Kidney epithelial cell (primary cell): Measurements from ENCODE around the gene MACROD2. TPM values are rescaled to one million over a fixed set of nuclear protein-coding genes. Genes with fewer than 3 reads are reported as not detected.

Experiments used
- DNase-seq: peaks from one replicate; pipeline ENCODE4 v3.0.0-alpha.2; 2010; ENCODE audit warnings: low read depth
- H3K27me3 ChIP-seq: 2 replicates; pipeline ENCODE4 v1.6.0; 2011; ENCODE audit warnings: low read length; ENCODE audit not compliant: control insufficient read depth, insufficient read depth
- H3K36me3 ChIP-seq: 2 replicates; pipeline ENCODE4 v1.5.1; 2011; ENCODE audit warnings: low read length; ENCODE audit not compliant: control insufficient read depth, insufficient read depth
- H3K4me3 ChIP-seq: 2 replicates; pipeline ENCODE4 v1.5.1; 2011; ENCODE audit warnings: low read depth, mild to moderate bottlenecking, control low read depth, low read length
- CTCF ChIP-seq: IDR thresholded peaks from 2 replicates; pipeline ENCODE4 v1.5.1; 2011; ENCODE audit warnings: mild to moderate bottlenecking, moderate library complexity, low read length, control low read depth, inconsistent platforms; ENCODE audit not compliant: insufficient read depth, poor library complexity, severe bottlenecking
- total RNA-seq: library from RNA; depleted of rRNA; stranded (reverse); fragments of >200 nt; gene quantifications from 2 replicates; pipeline ENCODE4 v1.2.3, GENCODE V29; 2015

Gene MACROD2
- total RNA-seq, 1 donor from 2014 or later = 0.79 TPM

- H3K27me3 ChIP-seq = no peaks in the 10 kb centered on the region
- no peak for TF ChIP-seq CTCF
- no peak overlapping the region for H3K4me3 ChIP-seq
- DNase-seq = no peak
- no peaks in the 10 kb centered on the region for H3K36me3 ChIP-seq
These were observed 585.2 kb downstream of the MACROD2 start for GRCh38 chr20:14580418-14581074.

DNA sequence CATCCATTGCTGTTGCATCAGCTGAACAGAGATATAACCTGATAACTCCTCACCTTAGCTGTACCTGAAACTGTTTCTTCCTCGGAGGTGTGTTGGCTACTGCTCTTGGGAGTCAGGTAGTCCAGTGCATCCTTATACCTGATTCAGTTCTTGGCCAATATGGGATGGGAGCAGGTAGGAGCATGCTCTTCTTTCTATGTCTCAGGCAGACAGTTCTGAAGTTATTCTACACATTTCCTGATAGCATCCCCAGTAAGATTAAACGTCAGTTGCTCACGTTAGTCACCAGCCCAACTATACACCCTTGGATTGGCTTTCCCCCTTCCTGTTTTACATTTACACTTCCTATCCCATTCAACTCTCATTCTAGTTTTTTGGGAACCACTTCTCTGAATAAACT is 586.4 kb downstream of the MACROD2 start:
- no peak for TF ChIP-seq CTCF
- Histone ChIP-seq H3K27me3 (no peaks in the 10 kb centered on the region), H3K4me3 (no peak overlapping the region), H3K36me3 (no peaks in the 10 kb centered on the region)
- DNase-seq = no peak

- H3K27me3 ChIP-seq = no peaks in the 10 kb centered on the region
- no peaks in the 10 kb centered on the region for H3K36me3 ChIP-seq
- no peak for DNase-seq
- no peak overlapping the region for H3K4me3 ChIP-seq
- TF ChIP-seq CTCF = no peak
These were observed 587.5 kb downstream of the MACROD2 start for GRCh38 chr20:14582855-14583254.

DNA sequence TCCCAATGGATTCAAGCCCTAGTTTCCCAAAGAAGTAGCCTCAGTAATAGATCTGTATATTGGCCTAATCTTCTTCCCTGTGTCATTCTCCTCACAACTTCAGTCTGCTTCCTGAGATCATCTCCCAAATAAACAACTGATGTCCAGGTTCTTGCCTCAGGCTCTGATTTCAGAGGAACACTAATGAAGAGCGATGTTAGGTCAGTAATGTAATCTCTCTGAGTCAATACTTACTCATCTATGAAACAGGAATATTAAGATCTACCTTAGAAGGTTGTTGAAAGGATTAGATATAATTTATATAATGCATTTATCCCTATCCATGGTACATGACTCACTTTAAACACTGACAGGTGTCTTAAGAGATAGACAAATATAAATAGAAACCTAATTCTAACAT is 588.1 kb downstream of the MACROD2 start:
- TF ChIP-seq CTCF = no peak
- no peak overlapping the region for H3K4me3 ChIP-seq
- H3K36me3 ChIP-seq = no peaks in the 10 kb centered on the region
- no peak for DNase-seq
- H3K27me3 ChIP-seq = no peaks in the 10 kb centered on the region

- Histone ChIP-seq H3K27me3 (no peaks in the 10 kb centered on the region), H3K4me3 (no peak overlapping the region), H3K36me3 (no peaks in the 10 kb centered on the region)
- DNase-seq = no peak
- no peak for TF ChIP-seq CTCF
These were observed 594.1 kb downstream of the MACROD2 start for GRCh38 chr20:14589383-14589782.

GRCh38 chr20:14595051-14595450 is 599.7 kb downstream of the MACROD2 start:
- no peak for DNase-seq
- Histone ChIP-seq H3K27me3 (no peaks in the 10 kb centered on the region), H3K36me3 (no peaks in the 10 kb centered on the region), H3K4me3 (no peak overlapping the region)
- TF ChIP-seq CTCF = no peak
